M059J (cell line): Measurements from ENCODE around the gene CCDC88C. TPM values are rescaled to one million over a fixed set of nuclear protein-coding genes. Genes with fewer than 3 reads are reported as not detected.

Experiments used
- DNase-seq: peaks from one replicate; pipeline ENCODE4 v3.0.0-alpha.2; 2012; ENCODE audit warnings: low read depth
- total RNA-seq: library from RNA; depleted of rRNA; stranded (reverse); fragments of >200 nt; shearing (Covaris generic); gene quantifications from 2 replicates; pipeline ENCODE4 v1.2.3, GENCODE V29; 2014

CCDC88C gene
- total RNA-seq, 1 experiment from 2014 or later, result 1.6 TPM

- peak; percentile 19 for DNase-seq
Measured at GRCh38 chr14:91380610-91381371, 36.8 kb downstream of the CCDC88C start.

- DNase-seq, result no peak
Measured at GRCh38 chr14:91380123-91380522, 37.5 kb downstream of the CCDC88C start.

GRCh38 chr14:91379579-91379932 is 38.1 kb downstream of the CCDC88C start:
- DNase-seq, result no peak

- DNase-seq, result peak; percentile 65
Measured at GRCh38 chr14:91378930-91379578, 38.6 kb downstream of the CCDC88C start.

- DNase-seq, result no peak
Measured at GRCh38 chr14:91377700-91378652, 39.6 kb downstream of the CCDC88C start.

GRCh38 chr14:91376547-91377477 is 40.8 kb downstream of the CCDC88C start:
- DNase-seq, result no peak

- no peak for DNase-seq
Measured at GRCh38 chr14:91375720-91376452, 41.7 kb downstream of the CCDC88C start.

GRCh38 chr14:91374879-91375702 is 42.5 kb downstream of the CCDC88C start:
- DNase-seq, result no peak

- DNase-seq, result peak; percentile 26
Measured at GRCh38 chr14:91374287-91374878, 43.2 kb downstream of the CCDC88C start.

- DNase-seq, result peak; percentile 54
Measured at GRCh38 chr14:91373591-91374254, 43.9 kb downstream of the CCDC88C start.

GRCh38 chr14:91372671-91373495 is 44.7 kb downstream of the CCDC88C start:
- DNase-seq, result peak; percentile 42

- no peak for DNase-seq
Measured at GRCh38 chr14:91371990-91372375, 45.6 kb downstream of the CCDC88C start.

- DNase-seq, result no peak
Measured at GRCh38 chr14:91371011-91371989, 46.3 kb downstream of the CCDC88C start.

GRCh38 chr14:91369628-91370445 is 47.8 kb downstream of the CCDC88C start:
- no peak for DNase-seq

GRCh38 chr14:91368776-91369416 is 48.7 kb downstream of the CCDC88C start:
- DNase-seq, result no peak
